ENCODE measurements around the gene GLRA3.
"Not testable (repeated sequence)": the region's sequence is repeated elsewhere in the genome, so short reads cannot be mapped to it uniquely, and the experiment has no call there.

Gene GLRA3

GRCh38 chr4:174828845-174829701 lies at the start of gene GLRA3:
GLRA3 (minus strand) TSS chr4:174829247; CDS start chr4:174828811, 436 bp downstream.
- TF ChIP-seq, protein P1, sequence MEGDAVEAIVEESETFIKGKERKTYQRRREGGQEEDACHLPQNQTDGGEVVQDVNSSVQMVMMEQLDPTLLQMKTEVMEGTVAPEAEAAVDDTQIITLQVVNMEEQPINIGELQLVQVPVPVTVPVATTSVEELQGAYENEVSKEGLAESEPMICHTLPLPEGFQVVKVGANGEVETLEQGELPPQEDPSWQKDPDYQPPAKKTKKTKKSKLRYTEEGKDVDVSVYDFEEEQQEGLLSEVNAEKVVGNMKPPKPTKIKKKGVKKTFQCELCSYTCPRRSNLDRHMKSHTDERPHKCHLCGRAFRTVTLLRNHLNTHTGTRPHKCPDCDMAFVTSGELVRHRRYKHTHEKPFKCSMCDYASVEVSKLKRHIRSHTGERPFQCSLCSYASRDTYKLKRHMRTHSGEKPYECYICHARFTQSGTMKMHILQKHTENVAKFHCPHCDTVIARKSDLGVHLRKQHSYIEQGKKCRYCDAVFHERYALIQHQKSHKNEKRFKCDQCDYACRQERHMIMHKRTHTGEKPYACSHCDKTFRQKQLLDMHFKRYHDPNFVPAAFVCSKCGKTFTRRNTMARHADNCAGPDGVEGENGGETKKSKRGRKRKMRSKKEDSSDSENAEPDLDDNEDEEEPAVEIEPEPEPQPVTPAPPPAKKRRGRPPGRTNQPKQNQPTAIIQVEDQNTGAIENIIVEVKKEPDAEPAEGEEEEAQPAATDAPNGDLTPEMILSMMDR (IDR thresholded peaks at IDR 0.05; ENCODE audit: insufficient read depth, low read depth, low read length, missing control alignments), result no peak
- peak; percentile 80 for DNase-seq (ENCODE audit: low read depth)
- H3K4me3 ChIP-seq (ENCODE audit: low read depth, low read length), result peak within 1 kb of the TSS; percentile 44

GRCh38 chr4:174874898-174875297 lies 45.9 kb upstream of the GLRA3 start:
- peak; percentile 9 for DNase-seq (ENCODE audit: low read depth)
- no peak overlapping the region for H3K4me3 ChIP-seq (ENCODE audit: low read depth, low read length)
- TF ChIP-seq, protein P1 (IDR thresholded peaks at IDR 0.05; ENCODE audit: insufficient read depth, low read depth, low read length, missing control alignments), result no peak

- peak; percentile 61 for DNase-seq (ENCODE audit: low read depth)
- H3K4me3 ChIP-seq (ENCODE audit: low read depth, low read length), result no peak overlapping the region
- TF ChIP-seq, protein P1 (IDR thresholded peaks at IDR 0.05; ENCODE audit: insufficient read depth, low read depth, low read length, missing control alignments), result peak; percentile 41
These were observed 44.9 kb upstream of the GLRA3 start for GRCh38 chr4:174873931-174874330.

DNA sequence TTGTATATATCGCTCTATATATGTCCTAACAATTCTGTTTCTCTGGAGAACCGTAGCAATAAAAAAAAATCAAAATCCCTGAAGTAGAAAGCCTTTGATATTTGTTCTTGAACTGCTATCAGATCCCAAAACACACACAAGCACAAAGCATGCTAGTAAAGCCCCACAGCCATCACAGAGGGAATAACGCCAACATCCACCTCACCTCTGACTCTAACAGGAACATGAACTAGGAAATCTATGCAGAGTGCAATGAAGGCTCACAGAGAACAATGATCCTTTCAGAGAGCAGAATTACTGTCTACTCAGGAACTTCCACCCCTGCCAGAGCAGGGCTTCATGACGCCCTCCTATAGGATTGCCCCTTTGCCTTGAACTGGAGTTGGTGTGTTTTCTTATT lies 44.1 kb upstream of the GLRA3 start:
- H3K4me3 ChIP-seq (ENCODE audit: low read depth, low read length); DNase-seq (ENCODE audit: low read depth): not testable (repeated sequence)

DNA sequence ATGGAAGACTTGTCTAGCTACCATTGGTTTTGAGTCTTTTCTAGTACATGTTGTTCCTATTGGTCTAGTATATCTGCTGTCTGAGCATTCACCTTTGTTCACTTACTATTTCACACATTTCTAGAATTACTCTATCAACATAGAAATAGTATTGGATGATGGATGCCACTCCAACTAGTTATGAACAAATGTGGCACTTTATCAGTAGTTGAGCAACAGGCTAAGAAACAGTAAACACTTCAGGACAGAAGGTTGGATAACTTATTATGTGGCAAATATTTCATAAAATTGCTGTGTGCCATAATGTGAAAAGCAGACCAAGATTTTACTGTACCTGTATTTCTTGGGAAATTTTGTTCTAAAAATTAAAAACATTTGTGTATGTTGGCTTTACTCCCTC lies 42.4 kb upstream of the GLRA3 start:
- H3K4me3 ChIP-seq (ENCODE audit: low read depth, low read length), result no peak overlapping the region
- TF ChIP-seq, protein P1 (IDR thresholded peaks at IDR 0.05; ENCODE audit: insufficient read depth, low read depth, low read length, missing control alignments), result no peak
- no peak for DNase-seq (ENCODE audit: low read depth)

DNA sequence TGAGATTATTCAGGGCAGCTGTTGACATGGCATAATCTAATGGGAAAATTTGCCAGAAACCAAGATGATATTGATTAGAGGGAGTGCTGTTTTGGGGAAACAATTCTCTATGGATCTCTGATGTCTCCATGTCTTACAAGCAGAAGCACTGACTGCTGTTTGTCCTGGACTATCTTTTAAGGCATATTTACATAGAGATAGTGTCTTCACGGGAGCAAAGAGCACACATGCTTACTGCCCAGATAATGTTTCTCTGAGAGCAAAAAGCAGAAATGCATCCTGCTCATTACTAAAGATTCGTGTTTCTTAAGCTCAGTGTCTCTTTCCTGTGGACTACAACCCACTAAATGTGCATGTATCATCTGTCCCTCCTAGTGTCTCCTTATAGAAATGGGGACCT lies 41.3 kb upstream of the GLRA3 start:
- no peak for DNase-seq (ENCODE audit: low read depth)
- TF ChIP-seq, protein P1 (IDR thresholded peaks at IDR 0.05; ENCODE audit: insufficient read depth, low read depth, low read length, missing control alignments), result no peak
- H3K4me3 ChIP-seq (ENCODE audit: low read depth, low read length), result no peak overlapping the region

GRCh38 chr4:174869339-174869738 lies 40.3 kb upstream of the GLRA3 start:
- no peak for DNase-seq (ENCODE audit: low read depth)
- no peak overlapping the region for H3K4me3 ChIP-seq (ENCODE audit: low read depth, low read length)
- TF ChIP-seq, protein P1 (IDR thresholded peaks at IDR 0.05; ENCODE audit: insufficient read depth, low read depth, low read length, missing control alignments), result no peak
